HepG2 (cell line): ENCODE data around the gene BRD8. TPM values are rescaled to one million over a fixed set of nuclear protein-coding genes. Genes with fewer than 3 reads are reported as not detected.

Source experiments
- CCAR2 ChIP-seq: fragments of 200-400 bp; formaldehyde crosslinking; optimal IDR thresholded peaks from 2 replicates; pipeline ENCODE3; 2018; ENCODE audit warnings: low read depth, mild to moderate bottlenecking, low read length, moderate library complexity
- IRF2 ChIP-seq: IDR thresholded peaks from 2 replicates; pipeline ENCODE4 v1.6.1; 2018; ENCODE audit warnings: missing genetic modification reagents, missing compliant biosample characterization
- JDP2 ChIP-seq: sonication (generic); formaldehyde crosslinking; IDR thresholded peaks from 2 replicates; pipeline ENCODE4 v1.8.1; 2022; ENCODE audit warnings: missing genetic modification reagents, borderline replicate concordance
- KAT7 ChIP-seq: IDR thresholded peaks from 2 replicates; pipeline ENCODE4 v1.6.1; 2018; ENCODE audit warnings: borderline replicate concordance, missing compliant biosample characterization
- KLF16 ChIP-seq, 2 experiments: sonication (generic) in 1 of 2; formaldehyde crosslinking in 1 of 2; IDR thresholded peaks; 2 replicates each; pipeline versions ENCODE4 v1.6.1 to v1.8.0; 2016 to 2023; ENCODE audit warnings: missing genetic modification reagents in 2 of 2, missing compliant biosample characterization in 1 of 2
- PRPF4 ChIP-seq: fragments of 200-400 bp; formaldehyde crosslinking; IDR thresholded peaks from 2 replicates; pipeline ENCODE4 v1.6.1; 2016; ENCODE audit warnings: low read length, low read depth; ENCODE audit not compliant: poor library complexity, severe bottlenecking
- RFX3 ChIP-seq: IDR thresholded peaks from 2 replicates; pipeline ENCODE4 v1.6.1; 2016; ENCODE audit warnings: missing biosample characterization, missing genetic modification reagents
- RFXAP ChIP-seq: sonication (generic); formaldehyde crosslinking; IDR thresholded peaks from 2 replicates; pipeline ENCODE4 v1.4.0; 2020; ENCODE audit warnings: missing genetic modification reagents, borderline replicate concordance
- ZFP36L2 ChIP-seq: sonication (generic); formaldehyde crosslinking; IDR thresholded peaks from 2 replicates; pipeline ENCODE4 v1.4.0; 2020; ENCODE audit warnings: missing genetic modification reagents
- ZNF121 ChIP-seq: sonication (generic); formaldehyde crosslinking; IDR thresholded peaks from 2 replicates; pipeline ENCODE4 v1.5.0; 2020; ENCODE audit warnings: mild to moderate bottlenecking, missing genetic modification reagents
- ZNF619 ChIP-seq: sonication (generic); formaldehyde crosslinking; IDR thresholded peaks from 2 replicates; pipeline ENCODE4 v1.4.0; 2020; ENCODE audit warnings: mild to moderate bottlenecking, missing genetic modification reagents
- ZNF780A ChIP-seq: sonication (generic); formaldehyde crosslinking; IDR thresholded peaks from 2 replicates; pipeline ENCODE4 v1.8.0; 2022; ENCODE audit warnings: mild to moderate bottlenecking, missing genetic modification reagents, moderate library complexity
- polyA plus RNA-seq, 8 experiments: library from polyadenylated mRNA; depleted of rRNA in 3 of 8; stranded (reverse) in 7 of 8; unstranded in 1 of 8; fragments of >200 nt; fragmentation: Illumina TruSeq in 4 of 8; extraction: Trizol in 4 of 8; gene quantifications; 2 replicates each; pipeline versions ENCODE4 v1.2.1 to v1.2.3, GENCODE V29; 2011 to 2016; ENCODE audit warnings: low read depth in 4 of 8, missing spikeins in 1 of 8, mixed read lengths in 1 of 8; ENCODE audit not compliant: insufficient read depth in 1 of 8
- total RNA-seq, 5 experiments: library from RNA; depleted of rRNA; stranded (reverse); fragments of >200 nt; fragmentation: Illumina TruSeq; extraction: Trizol; gene quantifications; 2 replicates each; pipeline ENCODE4 v1.2.3, GENCODE V29; 2016; ENCODE audit warnings: low read depth in 1 of 5
- TF ChIP-seq, protein P1 (sequence below), 2 experiments: IDR thresholded peaks; 2 replicates each; pipeline ENCODE4 v1.6.1; 2011 to 2012; ENCODE audit warnings: low read length in 2 of 2, borderline replicate concordance in 1 of 2, low read depth in 1 of 2, mild to moderate bottlenecking in 1 of 2, moderate library complexity in 1 of 2
- TF ChIP-seq, protein P2 (sequence below): sonication (generic); formaldehyde crosslinking; IDR thresholded peaks from 2 replicates; pipeline ENCODE4 v1.9.0; 2021; ENCODE audit warnings: missing genetic modification reagents, mild to moderate bottlenecking, borderline replicate concordance
- TF ChIP-seq, protein P3 (sequence below): sonication (generic); formaldehyde crosslinking; IDR thresholded peaks from 2 replicates; pipeline ENCODE4 v1.8.0; 2022; ENCODE audit warnings: low read depth, missing genetic modification reagents
- TF ChIP-seq, protein P4 (sequence below): sonication (generic); formaldehyde crosslinking; IDR thresholded peaks from 2 replicates; pipeline ENCODE4 v1.5.1; 2020; ENCODE audit warnings: mild to moderate bottlenecking, missing genetic modification reagents, borderline replicate concordance

BRD8 gene
- total and polyA plus RNA-seq, 2 of the 13 experiments (the other 11 are each of a cell fraction or from before 2014, with no cell fraction given) = 62.5 to 71.1 TPM

DNA sequence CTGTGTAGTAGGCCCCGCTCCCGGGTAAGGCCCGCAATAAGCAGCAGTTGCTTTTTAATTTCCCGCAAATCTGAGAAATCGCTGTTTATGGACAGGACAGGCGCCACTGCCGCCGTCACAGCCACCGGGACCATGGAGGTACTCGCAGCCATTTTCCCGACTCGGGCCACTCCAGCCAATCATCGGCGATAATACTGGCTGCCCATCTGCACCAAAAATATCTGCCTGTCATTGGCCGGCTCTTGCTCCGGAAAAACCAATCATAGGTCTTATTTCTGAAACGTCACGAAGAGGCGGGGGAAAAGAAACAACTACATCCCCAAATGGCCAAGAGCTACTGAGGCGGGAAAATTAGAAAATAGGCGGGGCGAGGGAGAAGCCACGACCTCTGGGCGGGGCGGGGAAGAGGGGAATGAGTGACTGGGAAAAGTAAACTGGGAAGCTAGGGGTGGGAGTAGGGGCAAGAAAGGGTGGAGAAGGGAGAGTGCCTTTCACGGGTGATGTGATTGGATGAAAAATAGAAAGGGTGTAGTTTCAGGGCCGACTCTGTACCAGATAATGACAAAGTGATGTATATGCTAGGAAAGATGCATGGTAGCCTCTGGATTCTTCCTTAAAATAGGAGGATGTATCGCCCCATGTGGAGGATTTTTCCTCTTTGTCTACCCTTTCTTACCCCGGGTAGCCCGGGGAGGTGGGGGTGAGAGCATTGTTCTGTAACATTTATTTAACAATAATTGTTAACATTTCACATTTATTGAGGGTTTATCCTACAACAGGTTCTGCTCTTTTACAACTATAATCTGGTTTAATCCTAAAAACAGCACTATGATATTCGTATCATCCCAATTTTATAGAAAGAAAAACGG is 35.0 kb upstream of the BRD8 start, which contains the start of gene CDC23 (continued):
- TF ChIP-seq, protein P1, sequence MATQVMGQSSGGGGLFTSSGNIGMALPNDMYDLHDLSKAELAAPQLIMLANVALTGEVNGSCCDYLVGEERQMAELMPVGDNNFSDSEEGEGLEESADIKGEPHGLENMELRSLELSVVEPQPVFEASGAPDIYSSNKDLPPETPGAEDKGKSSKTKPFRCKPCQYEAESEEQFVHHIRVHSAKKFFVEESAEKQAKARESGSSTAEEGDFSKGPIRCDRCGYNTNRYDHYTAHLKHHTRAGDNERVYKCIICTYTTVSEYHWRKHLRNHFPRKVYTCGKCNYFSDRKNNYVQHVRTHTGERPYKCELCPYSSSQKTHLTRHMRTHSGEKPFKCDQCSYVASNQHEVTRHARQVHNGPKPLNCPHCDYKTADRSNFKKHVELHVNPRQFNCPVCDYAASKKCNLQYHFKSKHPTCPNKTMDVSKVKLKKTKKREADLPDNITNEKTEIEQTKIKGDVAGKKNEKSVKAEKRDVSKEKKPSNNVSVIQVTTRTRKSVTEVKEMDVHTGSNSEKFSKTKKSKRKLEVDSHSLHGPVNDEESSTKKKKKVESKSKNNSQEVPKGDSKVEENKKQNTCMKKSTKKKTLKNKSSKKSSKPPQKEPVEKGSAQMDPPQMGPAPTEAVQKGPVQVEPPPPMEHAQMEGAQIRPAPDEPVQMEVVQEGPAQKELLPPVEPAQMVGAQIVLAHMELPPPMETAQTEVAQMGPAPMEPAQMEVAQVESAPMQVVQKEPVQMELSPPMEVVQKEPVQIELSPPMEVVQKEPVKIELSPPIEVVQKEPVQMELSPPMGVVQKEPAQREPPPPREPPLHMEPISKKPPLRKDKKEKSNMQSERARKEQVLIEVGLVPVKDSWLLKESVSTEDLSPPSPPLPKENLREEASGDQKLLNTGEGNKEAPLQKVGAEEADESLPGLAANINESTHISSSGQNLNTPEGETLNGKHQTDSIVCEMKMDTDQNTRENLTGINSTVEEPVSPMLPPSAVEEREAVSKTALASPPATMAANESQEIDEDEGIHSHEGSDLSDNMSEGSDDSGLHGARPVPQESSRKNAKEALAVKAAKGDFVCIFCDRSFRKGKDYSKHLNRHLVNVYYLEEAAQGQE (IDR thresholded peaks at IDR 0.05; ENCODE audit: borderline replicate concordance in 1 of 2, low read depth in 1 of 2, low read length in 2 of 2) = peak in 1 of 2 experiments; percentile 58; a peak in 2 of 4 replicates
- TF ChIP-seq RFX3 (CRISPR knock-in tag) = no peak
- no peak for TF ChIP-seq KLF16 (CRISPR knock-in tag; IDR thresholded peaks at IDR 0.05)
- TF ChIP-seq, protein P2, sequence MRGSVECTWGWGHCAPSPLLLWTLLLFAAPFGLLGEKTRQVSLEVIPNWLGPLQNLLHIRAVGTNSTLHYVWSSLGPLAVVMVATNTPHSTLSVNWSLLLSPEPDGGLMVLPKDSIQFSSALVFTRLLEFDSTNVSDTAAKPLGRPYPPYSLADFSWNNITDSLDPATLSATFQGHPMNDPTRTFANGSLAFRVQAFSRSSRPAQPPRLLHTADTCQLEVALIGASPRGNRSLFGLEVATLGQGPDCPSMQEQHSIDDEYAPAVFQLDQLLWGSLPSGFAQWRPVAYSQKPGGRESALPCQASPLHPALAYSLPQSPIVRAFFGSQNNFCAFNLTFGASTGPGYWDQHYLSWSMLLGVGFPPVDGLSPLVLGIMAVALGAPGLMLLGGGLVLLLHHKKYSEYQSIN (CRISPR knock-in tag) = no peak
- TF ChIP-seq KAT7 = no peak; the same call in 1 of the 2 replicates
- TF ChIP-seq ZFP36L2 (CRISPR knock-in tag) = no peak
- 0 out of 2 replicates have a peak, but pooled peaks have one; percentile 47 for TF ChIP-seq ZNF619 (CRISPR knock-in tag)
- TF ChIP-seq JDP2 (CRISPR knock-in tag) = no peak
- peak; percentile 49; the same call in 1 of the 2 replicates for TF ChIP-seq RFXAP (CRISPR knock-in tag)
- no peak; the same call in 1 of the 2 replicates for TF ChIP-seq ZNF780A (CRISPR knock-in tag)
- no peak for TF ChIP-seq IRF2 (CRISPR knock-in tag)
- no peak for TF ChIP-seq CCAR2
- no peak for TF ChIP-seq ZNF121
- TF ChIP-seq, protein P3, sequence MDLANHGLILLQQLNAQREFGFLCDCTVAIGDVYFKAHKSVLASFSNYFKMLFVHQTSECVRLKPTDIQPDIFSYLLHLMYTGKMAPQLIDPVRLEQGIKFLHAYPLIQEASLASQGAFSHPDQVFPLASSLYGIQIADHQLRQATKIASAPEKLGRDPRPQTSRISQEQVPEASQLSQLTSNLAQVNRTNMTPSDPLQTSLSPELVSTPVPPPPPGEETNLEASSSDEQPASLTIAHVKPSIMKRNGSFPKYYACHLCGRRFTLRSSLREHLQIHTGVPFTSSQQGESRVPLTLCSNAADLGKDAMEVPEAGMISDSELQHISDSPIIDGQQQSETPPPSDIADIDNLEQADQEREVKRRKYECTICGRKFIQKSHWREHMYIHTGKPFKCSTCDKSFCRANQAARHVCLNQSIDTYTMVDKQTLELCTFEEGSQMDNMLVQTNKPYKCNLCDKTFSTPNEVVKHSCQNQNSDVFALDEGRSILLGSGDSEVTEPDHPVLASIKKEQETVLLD (CRISPR knock-in tag) = no peak
- no peak for TF ChIP-seq PRPF4
- TF ChIP-seq, protein P4, sequence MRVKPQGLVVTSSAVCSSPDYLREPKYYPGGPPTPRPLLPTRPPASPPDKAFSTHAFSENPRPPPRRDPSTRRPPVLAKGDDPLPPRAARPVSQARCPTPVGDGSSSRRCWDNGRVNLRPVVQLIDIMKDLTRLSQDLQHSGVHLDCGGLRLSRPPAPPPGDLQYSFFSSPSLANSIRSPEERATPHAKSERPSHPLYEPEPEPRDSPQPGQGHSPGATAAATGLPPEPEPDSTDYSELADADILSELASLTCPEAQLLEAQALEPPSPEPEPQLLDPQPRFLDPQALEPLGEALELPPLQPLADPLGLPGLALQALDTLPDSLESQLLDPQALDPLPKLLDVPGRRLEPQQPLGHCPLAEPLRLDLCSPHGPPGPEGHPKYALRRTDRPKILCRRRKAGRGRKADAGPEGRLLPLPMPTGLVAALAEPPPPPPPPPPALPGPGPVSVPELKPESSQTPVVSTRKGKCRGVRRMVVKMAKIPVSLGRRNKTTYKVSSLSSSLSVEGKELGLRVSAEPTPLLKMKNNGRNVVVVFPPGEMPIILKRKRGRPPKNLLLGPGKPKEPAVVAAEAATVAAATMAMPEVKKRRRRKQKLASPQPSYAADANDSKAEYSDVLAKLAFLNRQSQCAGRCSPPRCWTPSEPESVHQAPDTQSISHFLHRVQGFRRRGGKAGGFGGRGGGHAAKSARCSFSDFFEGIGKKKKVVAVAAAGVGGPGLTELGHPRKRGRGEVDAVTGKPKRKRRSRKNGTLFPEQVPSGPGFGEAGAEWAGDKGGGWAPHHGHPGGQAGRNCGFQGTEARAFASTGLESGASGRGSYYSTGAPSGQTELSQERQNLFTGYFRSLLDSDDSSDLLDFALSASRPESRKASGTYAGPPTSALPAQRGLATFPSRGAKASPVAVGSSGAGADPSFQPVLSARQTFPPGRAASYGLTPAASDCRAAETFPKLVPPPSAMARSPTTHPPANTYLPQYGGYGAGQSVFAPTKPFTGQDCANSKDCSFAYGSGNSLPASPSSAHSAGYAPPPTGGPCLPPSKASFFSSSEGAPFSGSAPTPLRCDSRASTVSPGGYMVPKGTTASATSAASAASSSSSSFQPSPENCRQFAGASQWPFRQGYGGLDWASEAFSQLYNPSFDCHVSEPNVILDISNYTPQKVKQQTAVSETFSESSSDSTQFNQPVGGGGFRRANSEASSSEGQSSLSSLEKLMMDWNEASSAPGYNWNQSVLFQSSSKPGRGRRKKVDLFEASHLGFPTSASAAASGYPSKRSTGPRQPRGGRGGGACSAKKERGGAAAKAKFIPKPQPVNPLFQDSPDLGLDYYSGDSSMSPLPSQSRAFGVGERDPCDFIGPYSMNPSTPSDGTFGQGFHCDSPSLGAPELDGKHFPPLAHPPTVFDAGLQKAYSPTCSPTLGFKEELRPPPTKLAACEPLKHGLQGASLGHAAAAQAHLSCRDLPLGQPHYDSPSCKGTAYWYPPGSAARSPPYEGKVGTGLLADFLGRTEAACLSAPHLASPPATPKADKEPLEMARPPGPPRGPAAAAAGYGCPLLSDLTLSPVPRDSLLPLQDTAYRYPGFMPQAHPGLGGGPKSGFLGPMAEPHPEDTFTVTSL (CRISPR knock-in tag) = no peak; the same call in 1 of the 2 replicates
